ENCODE measurements around the gene TMEM61. TPM values are rescaled to one million over a fixed set of nuclear protein-coding genes. Genes with fewer than 3 reads are reported as not detected.
"Not testable (repeated sequence)": the region's sequence is repeated elsewhere in the genome, so short reads cannot be mapped to it uniquely, and the experiment has no call there.

TMEM61 gene
- total RNA-seq, 1 donor from 2014 or later = not detected

- H3K36me3 ChIP-seq (ENCODE audit: insufficient read depth, low read length) = no peaks in the 10 kb centered on the region
- no peak overlapping the region for H3K4me2 ChIP-seq (ENCODE audit: low read length)
- no peak overlapping the region for H2AFZ ChIP-seq (ENCODE audit: low read depth, low read length)
- Mint-ChIP-seq H3K4me1 (ENCODE audit: low read depth, unreplicated experiment) (no peaks in the 10 kb centered on the region), H3K9me3 (ENCODE audit: unreplicated experiment) (no peaks in the 10 kb centered on the region), H3K36me3 (ENCODE audit: low read depth, unreplicated experiment) (no peaks in the 10 kb centered on the region), H3K4me3 (ENCODE audit: unreplicated experiment) (no peak overlapping the region), H3K27ac (ENCODE audit: unreplicated experiment) (no peak overlapping the region), H3K27me3 (ENCODE audit: low read depth, unreplicated experiment) (peaks cover 36% of the 10 kb centered on the region)
- TF ChIP-seq CTCF (IDR thresholded peaks at IDR 0.05; ENCODE audit: insufficient read depth, low read depth, low read length) (no peak), EZH2 (IDR thresholded peaks at IDR 0.05; ENCODE audit: insufficient read depth, low read length) (no peak)
- peaks cover 5% of the 10 kb centered on the region for H3K4me1 ChIP-seq (ENCODE audit: insufficient read depth, low read length)
- no peaks in the 10 kb centered on the region for H3K79me2 ChIP-seq (ENCODE audit: insufficient read depth, low read length)
- peaks cover 27% of the 10 kb centered on the region for H3K27me3 ChIP-seq (ENCODE audit: insufficient read depth, low read length)
- H3K27ac ChIP-seq (ENCODE audit: low read depth, low read length) = no peak overlapping the region
- no peak overlapping the region for H3K4me3 ChIP-seq (ENCODE audit: insufficient read depth, low read depth, low read length)
- H4K20me1 ChIP-seq (ENCODE audit: insufficient read depth, low read length) = no peaks in the 10 kb centered on the region
- no peak for DNase-seq (ENCODE audit: low read depth)
- no peaks in the 10 kb centered on the region for H3K9me3 ChIP-seq (ENCODE audit: insufficient read depth, low read depth, low read length)
- no peak overlapping the region for H3K9ac ChIP-seq (ENCODE audit: low read length)
- FAIRE-seq = no peak
These were observed 38.0 kb downstream of the TMEM61 start for GRCh38 chr1:55018395-55018794.

GRCh38 chr1:55021942-55022546 lies 41.6 kb downstream of the TMEM61 start:
- H3K27ac Mint-ChIP-seq (ENCODE audit: unreplicated experiment) = peak overlapping the region; percentile 3
- DNase-seq (ENCODE audit: low read depth) (peak; percentile 72), FAIRE-seq (peak; percentile 39)
- Histone ChIP-seq H3K9me3 (ENCODE audit: insufficient read depth, low read depth, low read length) (no peaks in the 10 kb centered on the region), H3K27ac (ENCODE audit: low read depth, low read length) (no peak overlapping the region), H4K20me1 (ENCODE audit: insufficient read depth, low read length) (no peaks in the 10 kb centered on the region), H3K4me1 (ENCODE audit: insufficient read depth, low read length) (no peaks in the 10 kb centered on the region), H3K36me3 (ENCODE audit: insufficient read depth, low read length) (no peaks in the 10 kb centered on the region), H3K4me2 (ENCODE audit: low read length) (no peak overlapping the region), H3K9ac (ENCODE audit: low read length) (no peak overlapping the region), H2AFZ (ENCODE audit: low read depth, low read length) (peak overlapping the region; percentile 92), H3K4me3 (ENCODE audit: insufficient read depth, low read depth, low read length) (no peak overlapping the region), H3K79me2 (ENCODE audit: insufficient read depth, low read length) (no peaks in the 10 kb centered on the region), H3K27me3 (ENCODE audit: insufficient read depth, low read length) (peaks cover 9% of the 10 kb centered on the region)
- H3K27me3 Mint-ChIP-seq (ENCODE audit: low read depth, unreplicated experiment) = peaks cover 15% of the 10 kb centered on the region
- peaks cover 8% of the 10 kb centered on the region for H3K4me1 Mint-ChIP-seq (ENCODE audit: low read depth, unreplicated experiment)
- peaks cover 2% of the 10 kb centered on the region for H3K9me3 Mint-ChIP-seq (ENCODE audit: unreplicated experiment)
- no peaks in the 10 kb centered on the region for H3K36me3 Mint-ChIP-seq (ENCODE audit: low read depth, unreplicated experiment)
- TF ChIP-seq CTCF (IDR thresholded peaks at IDR 0.05; ENCODE audit: insufficient read depth, low read depth, low read length) (peak; percentile 96), EZH2 (IDR thresholded peaks at IDR 0.05; ENCODE audit: insufficient read depth, low read length) (no peak)
- H3K4me3 Mint-ChIP-seq (ENCODE audit: unreplicated experiment) = no peak overlapping the region

- not testable (repeated sequence) for H3K9me3 Mint-ChIP-seq (ENCODE audit: unreplicated experiment); H3K27ac Mint-ChIP-seq (ENCODE audit: unreplicated experiment); H3K4me1 ChIP-seq (ENCODE audit: insufficient read depth, low read length); H2AFZ ChIP-seq (ENCODE audit: low read depth, low read length); H3K36me3 ChIP-seq (ENCODE audit: insufficient read depth, low read length); H4K20me1 ChIP-seq (ENCODE audit: insufficient read depth, low read length); H3K79me2 ChIP-seq (ENCODE audit: insufficient read depth, low read length); DNase-seq (ENCODE audit: low read depth); H3K27me3 Mint-ChIP-seq (ENCODE audit: low read depth, unreplicated experiment); H3K9me3 ChIP-seq (ENCODE audit: insufficient read depth, low read depth, low read length); H3K27me3 ChIP-seq (ENCODE audit: insufficient read depth, low read length); H3K4me3 ChIP-seq (ENCODE audit: insufficient read depth, low read depth, low read length); H3K27ac ChIP-seq (ENCODE audit: low read depth, low read length); FAIRE-seq; H3K9ac ChIP-seq (ENCODE audit: low read length); H3K4me3 Mint-ChIP-seq (ENCODE audit: unreplicated experiment); H3K36me3 Mint-ChIP-seq (ENCODE audit: low read depth, unreplicated experiment); H3K4me2 ChIP-seq (ENCODE audit: low read length)
- H3K4me1 Mint-ChIP-seq (ENCODE audit: low read depth, unreplicated experiment) = peaks cover 11% of the 10 kb centered on the region
These were observed 43.7 kb downstream of the TMEM61 start for GRCh38 chr1:55024163-55024562.

- not testable (repeated sequence) for H3K79me2 ChIP-seq (ENCODE audit: insufficient read depth, low read length); H3K9me3 ChIP-seq (ENCODE audit: insufficient read depth, low read depth, low read length); H3K4me2 ChIP-seq (ENCODE audit: low read length); FAIRE-seq; H3K27me3 ChIP-seq (ENCODE audit: insufficient read depth, low read length); H3K36me3 ChIP-seq (ENCODE audit: insufficient read depth, low read length); H3K4me3 Mint-ChIP-seq (ENCODE audit: unreplicated experiment); H3K4me3 ChIP-seq (ENCODE audit: insufficient read depth, low read depth, low read length); H2AFZ ChIP-seq (ENCODE audit: low read depth, low read length); H3K4me1 ChIP-seq (ENCODE audit: insufficient read depth, low read length); DNase-seq (ENCODE audit: low read depth); H3K36me3 Mint-ChIP-seq (ENCODE audit: low read depth, unreplicated experiment); H4K20me1 ChIP-seq (ENCODE audit: insufficient read depth, low read length); H3K27ac ChIP-seq (ENCODE audit: low read depth, low read length); H3K9ac ChIP-seq (ENCODE audit: low read length); H3K27ac Mint-ChIP-seq (ENCODE audit: unreplicated experiment)
- Mint-ChIP-seq H3K27me3 (ENCODE audit: low read depth, unreplicated experiment) (peaks cover 13% of the 10 kb centered on the region), H3K9me3 (ENCODE audit: unreplicated experiment) (peaks cover 16% of the 10 kb centered on the region), H3K4me1 (ENCODE audit: low read depth, unreplicated experiment) (peaks cover 11% of the 10 kb centered on the region)
These were observed 46.3 kb downstream of the TMEM61 start for GRCh38 chr1:55026682-55027081.

- not testable (repeated sequence) for DNase-seq (ENCODE audit: low read depth); FAIRE-seq; H3K9me3 ChIP-seq (ENCODE audit: insufficient read depth, low read depth, low read length); H3K4me1 ChIP-seq (ENCODE audit: insufficient read depth, low read length); H3K36me3 Mint-ChIP-seq (ENCODE audit: low read depth, unreplicated experiment); H3K9ac ChIP-seq (ENCODE audit: low read length); H3K79me2 ChIP-seq (ENCODE audit: insufficient read depth, low read length); H3K36me3 ChIP-seq (ENCODE audit: insufficient read depth, low read length); H4K20me1 ChIP-seq (ENCODE audit: insufficient read depth, low read length); H3K27ac ChIP-seq (ENCODE audit: low read depth, low read length); H2AFZ ChIP-seq (ENCODE audit: low read depth, low read length); H3K4me3 Mint-ChIP-seq (ENCODE audit: unreplicated experiment); H3K4me3 ChIP-seq (ENCODE audit: insufficient read depth, low read depth, low read length); H3K27ac Mint-ChIP-seq (ENCODE audit: unreplicated experiment); H3K4me2 ChIP-seq (ENCODE audit: low read length)
- peaks cover 33% of the 10 kb centered on the region for H3K27me3 ChIP-seq (ENCODE audit: insufficient read depth, low read length)
- Mint-ChIP-seq H3K9me3 (ENCODE audit: unreplicated experiment) (peaks cover 19% of the 10 kb centered on the region), H3K27me3 (ENCODE audit: low read depth, unreplicated experiment) (peaks cover 26% of the 10 kb centered on the region), H3K4me1 (ENCODE audit: low read depth, unreplicated experiment) (peaks cover 11% of the 10 kb centered on the region)
These were observed 50.7 kb downstream of the TMEM61 start for GRCh38 chr1:55031098-55031497.
